Neural crest cell (in vitro differentiated cells): Measurements from ENCODE around the gene FAH. TPM values are rescaled to one million over a fixed set of nuclear protein-coding genes. Genes with fewer than 3 reads are reported as not detected.

ENCODE experiments used
- DNase-seq: peaks from one replicate; pipeline ENCODE4 v3.0.0; 2021; ENCODE audit warnings: low read depth, mixed read lengths, low spot score
- H3K27ac Mint-ChIP-seq: one replicate; pipeline ENCODE4 v1.8.0; 2021; ENCODE audit warnings: mild to moderate bottlenecking, mixed read lengths; ENCODE audit not compliant: unreplicated experiment
- H3K27me3 Mint-ChIP-seq: 2 replicates; pipeline ENCODE4 v1.8.0; 2021; ENCODE audit warnings: low read depth, mild to moderate bottlenecking, mixed read lengths
- H3K36me3 Mint-ChIP-seq: 2 replicates; pipeline ENCODE4 v1.8.0; 2021; ENCODE audit warnings: low read depth, mild to moderate bottlenecking, mixed read lengths
- H3K4me1 Mint-ChIP-seq: 2 replicates; pipeline ENCODE4 v1.8.0; 2021; ENCODE audit warnings: mixed read lengths
- H3K4me3 Mint-ChIP-seq: one replicate; pipeline ENCODE4 v1.8.0; 2021; ENCODE audit warnings: mild to moderate bottlenecking, mixed read lengths
- H3K9me3 Mint-ChIP-seq: 2 replicates; pipeline ENCODE4 v1.8.0; 2021; ENCODE audit warnings: mixed read lengths
- total RNA-seq: library from RNA; stranded (reverse); gene quantifications from 2 replicates; pipeline ENCODE4 v1.2.1, GENCODE V29; 2021
- TF ChIP-seq, protein P1 (sequence below): fragments of 200-600 bp; sonication (generic); conservative IDR thresholded peaks from 2 replicates; pipeline ENCODE4 v1.5.0; 2021; ENCODE audit warnings: antibody characterized with exemption, mild to moderate bottlenecking

The FAH gene
- total RNA-seq, 1 donor from 2014 or later = 21.1 TPM

DNA sequence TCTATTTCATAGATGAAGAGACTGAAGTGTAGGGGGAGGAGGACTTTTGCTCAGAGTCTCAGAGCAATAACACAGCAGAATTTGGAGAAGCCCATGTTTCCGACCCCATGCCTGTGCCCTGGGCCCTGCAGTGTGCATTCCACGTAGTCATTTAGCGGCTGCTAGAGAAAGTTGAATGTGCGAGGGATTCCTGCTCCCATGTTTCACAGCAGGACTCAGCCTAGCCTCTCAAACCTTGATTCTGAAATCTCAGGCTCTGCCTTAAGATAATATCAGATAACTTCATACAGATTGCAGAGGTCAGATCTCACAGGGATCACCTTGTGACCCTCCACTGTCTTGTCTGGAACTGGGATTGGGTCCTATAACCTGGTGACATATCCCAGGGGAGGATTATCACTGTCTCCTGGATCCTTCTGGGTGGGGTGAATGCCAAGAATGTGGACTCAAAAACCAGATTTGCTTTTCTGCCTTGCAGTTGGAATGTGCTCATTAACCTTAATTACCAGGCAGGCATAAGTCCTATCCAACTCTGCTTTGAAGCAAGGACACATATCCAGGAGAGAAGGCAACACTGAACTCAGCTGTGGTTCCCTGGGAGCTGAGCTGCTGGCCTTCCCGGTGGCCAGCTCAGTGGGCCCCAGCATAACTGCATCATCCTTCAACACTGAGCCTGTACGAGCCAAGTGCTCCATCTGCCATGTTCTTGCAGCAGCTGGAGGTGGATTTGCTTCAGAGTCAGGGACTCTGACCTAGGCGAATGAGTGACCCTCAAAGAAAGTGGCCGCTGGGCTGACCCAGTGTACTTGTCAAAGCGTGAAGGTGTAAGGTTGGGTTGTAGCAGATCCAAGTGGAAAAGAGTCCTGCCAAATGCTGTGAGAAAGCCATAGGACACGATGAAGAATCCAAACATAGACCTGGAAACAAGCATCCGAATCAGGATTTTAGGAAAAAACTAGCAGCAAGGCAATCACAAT lies 56.2 kb downstream of the FAH start:
- H3K36me3 Mint-ChIP-seq = no peaks in the 10 kb centered on the region
- no peak overlapping the region for H3K4me3 Mint-ChIP-seq
- H3K9me3 Mint-ChIP-seq = peaks cover 6% of the 10 kb centered on the region
- no peaks in the 10 kb centered on the region for H3K27me3 Mint-ChIP-seq
- H3K4me1 Mint-ChIP-seq = no peaks in the 10 kb centered on the region
- DNase-seq = no peak
- H3K27ac Mint-ChIP-seq = peak overlapping the region; percentile 28
- TF ChIP-seq, protein P1, sequence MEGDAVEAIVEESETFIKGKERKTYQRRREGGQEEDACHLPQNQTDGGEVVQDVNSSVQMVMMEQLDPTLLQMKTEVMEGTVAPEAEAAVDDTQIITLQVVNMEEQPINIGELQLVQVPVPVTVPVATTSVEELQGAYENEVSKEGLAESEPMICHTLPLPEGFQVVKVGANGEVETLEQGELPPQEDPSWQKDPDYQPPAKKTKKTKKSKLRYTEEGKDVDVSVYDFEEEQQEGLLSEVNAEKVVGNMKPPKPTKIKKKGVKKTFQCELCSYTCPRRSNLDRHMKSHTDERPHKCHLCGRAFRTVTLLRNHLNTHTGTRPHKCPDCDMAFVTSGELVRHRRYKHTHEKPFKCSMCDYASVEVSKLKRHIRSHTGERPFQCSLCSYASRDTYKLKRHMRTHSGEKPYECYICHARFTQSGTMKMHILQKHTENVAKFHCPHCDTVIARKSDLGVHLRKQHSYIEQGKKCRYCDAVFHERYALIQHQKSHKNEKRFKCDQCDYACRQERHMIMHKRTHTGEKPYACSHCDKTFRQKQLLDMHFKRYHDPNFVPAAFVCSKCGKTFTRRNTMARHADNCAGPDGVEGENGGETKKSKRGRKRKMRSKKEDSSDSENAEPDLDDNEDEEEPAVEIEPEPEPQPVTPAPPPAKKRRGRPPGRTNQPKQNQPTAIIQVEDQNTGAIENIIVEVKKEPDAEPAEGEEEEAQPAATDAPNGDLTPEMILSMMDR = no peak

DNA sequence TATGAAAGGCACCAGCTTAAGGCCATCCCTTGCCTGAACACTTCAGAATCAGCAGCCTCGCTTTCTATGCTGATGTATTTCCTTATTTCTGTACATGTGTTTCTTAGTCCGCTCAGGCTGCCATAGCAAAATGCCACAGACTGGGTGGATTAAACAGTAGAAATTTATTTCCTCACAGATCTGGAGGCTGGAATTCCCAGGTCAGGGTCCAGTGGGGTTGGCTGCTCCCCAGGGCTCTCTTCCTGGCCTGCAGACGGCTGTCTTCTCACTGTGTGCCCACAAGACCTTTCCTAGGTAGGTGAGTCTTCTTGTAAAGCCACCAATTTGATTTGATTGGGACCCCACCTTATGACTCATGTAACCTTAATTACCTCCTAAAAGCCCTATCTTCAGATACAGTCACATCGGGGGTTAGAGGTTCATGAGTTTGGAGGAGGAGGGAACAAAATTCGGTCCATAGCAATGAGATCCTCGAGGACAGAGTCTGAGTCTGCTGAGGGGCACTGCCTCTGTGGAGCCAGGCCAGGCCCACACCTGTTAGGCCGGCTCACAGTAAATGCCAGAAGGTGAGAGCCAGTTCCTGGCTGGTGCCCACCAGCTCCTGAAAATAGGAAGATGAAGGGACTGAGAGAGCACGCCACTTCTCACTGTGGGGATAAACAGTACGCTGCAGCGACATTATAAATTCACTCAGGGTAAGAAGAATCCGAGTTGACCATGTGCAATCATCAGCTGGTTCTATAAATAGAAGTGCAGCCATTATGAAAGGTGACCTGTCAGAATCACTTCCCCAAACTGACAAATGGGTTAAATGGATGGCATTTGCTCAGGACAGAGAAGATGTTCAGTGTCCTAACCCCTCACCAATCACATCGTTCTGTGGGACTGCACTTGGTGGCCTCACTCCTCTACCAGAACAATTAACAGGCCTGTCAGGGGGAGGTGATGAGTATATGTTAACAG lies 58.1 kb downstream of the FAH start:
- H3K36me3 Mint-ChIP-seq = no peaks in the 10 kb centered on the region
- H3K4me3 Mint-ChIP-seq = no peak overlapping the region
- H3K9me3 Mint-ChIP-seq = peaks cover 6% of the 10 kb centered on the region
- no peaks in the 10 kb centered on the region for H3K27me3 Mint-ChIP-seq
- DNase-seq = no peak
- TF ChIP-seq, protein P1 = no peak
- no peak overlapping the region for H3K27ac Mint-ChIP-seq
- no peaks in the 10 kb centered on the region for H3K4me1 Mint-ChIP-seq

DNA sequence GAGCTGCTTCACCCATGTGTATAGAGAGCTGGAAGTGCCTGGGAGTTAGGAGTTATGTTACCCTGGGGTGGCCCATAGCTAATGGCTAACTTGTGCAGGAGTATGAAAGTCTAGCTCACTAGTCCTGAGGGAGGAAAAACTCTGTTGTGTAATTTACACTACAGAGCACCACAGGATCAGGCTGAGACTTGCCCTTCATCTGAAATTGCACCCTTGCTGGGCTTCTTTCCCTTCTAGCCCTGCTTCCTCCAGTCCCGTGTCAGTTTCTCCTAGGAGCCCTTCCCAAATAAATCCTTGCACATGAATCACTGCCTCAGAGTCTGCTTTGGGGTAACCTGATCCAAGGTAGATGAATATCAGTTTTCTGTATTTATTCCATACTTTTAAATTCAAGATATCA lies 59.2 kb downstream of the FAH start:
- no peak for DNase-seq
- TF ChIP-seq, protein P1 = no peak
- H3K9me3 Mint-ChIP-seq = peaks cover 6% of the 10 kb centered on the region
- no peak overlapping the region for H3K27ac Mint-ChIP-seq
- no peaks in the 10 kb centered on the region for H3K27me3 Mint-ChIP-seq
- no peaks in the 10 kb centered on the region for H3K36me3 Mint-ChIP-seq
- no peak overlapping the region for H3K4me3 Mint-ChIP-seq
- H3K4me1 Mint-ChIP-seq = no peaks in the 10 kb centered on the region

DNA sequence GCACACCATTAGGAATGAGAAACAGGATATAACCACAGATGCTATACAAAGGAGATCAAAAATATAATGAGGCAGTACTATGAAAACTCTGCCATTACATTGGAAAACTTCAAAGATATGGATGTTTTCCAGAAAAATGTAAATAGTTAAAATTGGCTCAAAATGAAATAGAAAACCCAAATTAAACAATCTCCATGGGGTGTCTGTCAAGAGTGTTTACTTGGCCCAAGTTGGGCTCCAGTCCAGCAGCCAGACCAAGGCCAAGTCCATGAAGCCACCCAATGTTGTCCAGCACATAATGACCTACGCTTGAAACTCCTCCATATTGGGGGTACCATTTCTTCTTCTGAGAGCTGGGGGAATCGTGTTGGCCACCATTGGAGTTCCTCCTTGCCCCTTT lies 62.1 kb downstream of the FAH start:
- Mint-ChIP-seq H3K9me3 (peaks cover 6% of the 10 kb centered on the region), H3K4me3 (no peak overlapping the region), H3K27ac (no peak overlapping the region), H3K4me1 (no peaks in the 10 kb centered on the region), H3K36me3 (no peaks in the 10 kb centered on the region), H3K27me3 (no peaks in the 10 kb centered on the region)
- TF ChIP-seq, protein P1 = no peak
- DNase-seq = no peak

DNA sequence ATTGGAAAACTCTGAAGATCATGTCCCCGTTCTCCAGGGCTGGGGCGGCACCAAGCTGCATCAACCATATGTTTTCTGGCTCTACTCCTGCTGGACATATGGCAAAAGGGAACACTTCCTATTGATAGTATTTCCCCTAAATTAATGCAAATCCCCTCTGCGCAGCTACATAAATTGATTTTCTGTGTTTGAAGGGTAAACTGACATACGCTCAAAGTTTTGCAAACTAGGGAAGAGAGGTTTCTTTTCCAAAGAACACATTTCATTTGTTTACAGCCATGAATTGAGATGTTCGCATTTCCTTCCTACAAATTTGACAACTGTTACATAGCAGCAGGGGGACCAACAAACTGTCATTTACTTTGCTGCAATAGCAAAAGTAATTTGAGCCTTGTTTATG lies 63.3 kb downstream of the FAH start:
- H3K36me3 Mint-ChIP-seq = no peaks in the 10 kb centered on the region
- TF ChIP-seq, protein P1 = no peak
- peaks cover 6% of the 10 kb centered on the region for H3K9me3 Mint-ChIP-seq
- no peaks in the 10 kb centered on the region for H3K4me1 Mint-ChIP-seq
- no peaks in the 10 kb centered on the region for H3K27me3 Mint-ChIP-seq
- no peak overlapping the region for H3K4me3 Mint-ChIP-seq
- DNase-seq = no peak
- H3K27ac Mint-ChIP-seq = no peak overlapping the region
